HCT116 (cell line): ENCODE results near the gene CHD9NB. TPM values are rescaled to one million over a fixed set of nuclear protein-coding genes. Genes with fewer than 3 reads are reported as not detected.
A peak's percentile ranks its signal among the peaks of the same experiment; 100 is the strongest.

Source experiments
- ATAC-seq: fragments of 200-7000 bp; cut with Tn5 transposase; 2 replicates; pipeline ENCODE4 v1.9.1; 2020; ENCODE audit warnings: mild to moderate bottlenecking, moderate library complexity
- BruUV-seq: library from RNA; stranded (reverse); fragments of 400-500 nt; replicated peaks from 2 replicates; lab custom pipeline; 2021; lab: Mats Ljungman, UMichigan
- CTCF ChIA-PET: fragments of 300-600 bp; sonication (Branson Sonifier 250); formaldehyde crosslinking; loops from one replicate; lab custom pipeline; 2021; ENCODE audit warnings: antibody characterized with exemption; lab: Charles Lee
- POLR2A ChIA-PET: fragments of 300-600, 350-600 bp; sonication (Branson Sonifier 250); formaldehyde crosslinking; loops from one replicate; lab custom pipeline; 2021; ENCODE audit warnings: antibody characterized with exemption; lab: Charles Lee
- RAD21 ChIA-PET, 2 experiments: fragments of 300-600 bp; sonication (Branson Sonifier 250); formaldehyde crosslinking; loops; one replicate each; lab custom pipeline; 2023; ENCODE audit warnings: low total read pairs in 2 of 2; ENCODE audit not compliant: uncharacterized antibody in 2 of 2, unreplicated experiment in 2 of 2, low non-redundant PET in 1 of 2; lab: Charles Lee
- DNase-seq: peaks from one replicate; pipeline ENCODE4 v3.0.0-alpha.2; 2010; ENCODE audit warnings: low read depth, low spot score
- H2AFZ ChIP-seq: fragments of 200-600 bp; shearing (Covaris generic), sonication (generic); 2 replicates; pipeline ENCODE4 v1.6.1; 2017; ENCODE audit warnings: low read depth, mixed run types, mixed read lengths, antibody characterized with exemption, low read length; ENCODE audit not compliant: poor library complexity, severe bottlenecking
- H3K27ac ChIP-seq: 2 replicates; pipeline ENCODE4 v1.5.1; 2012; ENCODE audit warnings: low read depth, low read length
- H3K27me3 ChIP-seq: fragments of 200-600 bp; sonication (generic); 2 replicates; pipeline ENCODE4 v1.6.1; 2016; ENCODE audit warnings: mixed run types, low read length, mixed read lengths; ENCODE audit not compliant: insufficient read depth
- H3K36me3 ChIP-seq, 2 experiments: fragments of 200-500 bp in 1 of 2; fragments of 200-600 bp in 1 of 2; sonication (Bioruptor generic) in 1 of 2; sonication (generic) in 1 of 2; 2 replicates each; pipeline versions ENCODE4 v1.5.1 to v1.6.1; 2014 to 2016; ENCODE audit warnings: low read length in 2 of 2, inconsistent platforms in 1 of 2, mixed read lengths in 1 of 2, mixed run types in 1 of 2; ENCODE audit not compliant: insufficient read depth in 2 of 2, control insufficient read depth in 1 of 2
- H3K4me1 ChIP-seq, 2 experiments: fragments of 200-600 bp in 1 of 2; sonication (generic) in 1 of 2; 2 replicates each; pipeline versions ENCODE4 v1.5.1 to v1.6.1; 2012 to 2017; ENCODE audit warnings: low read length in 2 of 2, inconsistent platforms in 1 of 2, mild to moderate bottlenecking in 1 of 2, mixed read lengths in 1 of 2, mixed run types in 1 of 2, moderate library complexity in 1 of 2; ENCODE audit not compliant: insufficient read depth in 2 of 2, control insufficient read depth in 1 of 2
- H3K4me2 ChIP-seq: fragments of 200-600 bp; sonication (generic); 2 replicates; pipeline ENCODE4 v1.6.1; 2017; ENCODE audit warnings: mixed run types, low read length, mixed read lengths
- H3K4me3 ChIP-seq, 2 experiments: fragments of 200-600 bp in 1 of 2; sonication (generic) in 1 of 2; replicated peaks in 1 of 2; 2 replicates each; pipeline ENCODE4 v1.5.1; 2011 to 2016; ENCODE audit warnings: low read length in 2 of 2, control low read depth in 1 of 2, low read depth in 1 of 2, mild to moderate bottlenecking in 1 of 2, mixed read lengths in 1 of 2, mixed run types in 1 of 2
- H3K79me2 ChIP-seq: fragments of 200-600 bp; sonication (generic); 2 replicates; pipeline ENCODE4 v1.6.1; 2017; ENCODE audit warnings: mild to moderate bottlenecking, mixed run types, low read length, moderate library complexity, mixed read lengths; ENCODE audit not compliant: insufficient read depth
- H3K9ac ChIP-seq: fragments of 200-600 bp; sonication (generic); 2 replicates; pipeline ENCODE4 v1.6.1; 2016; ENCODE audit warnings: low read length, mixed read lengths
- H3K9me2 ChIP-seq: fragments of 200-600 bp; sonication (generic), shearing (Covaris generic); 2 replicates; pipeline ENCODE4 v1.6.1; 2017; ENCODE audit warnings: mixed run types, mild to moderate bottlenecking, moderate library complexity; ENCODE audit not compliant: insufficient read depth
- H3K9me3 ChIP-seq, 2 experiments: fragments of 200-500 bp in 1 of 2; fragments of 200-600 bp in 1 of 2; sonication (Bioruptor generic) in 1 of 2; sonication (generic) in 1 of 2; 2 replicates each; pipeline ENCODE4 v1.6.1; 2014 to 2017; ENCODE audit warnings: low read length in 2 of 2, mixed read lengths in 2 of 2, inconsistent platforms in 1 of 2, low read depth in 1 of 2, mild to moderate bottlenecking in 1 of 2, mixed run types in 1 of 2, moderate library complexity in 1 of 2; ENCODE audit not compliant: control insufficient read depth in 1 of 2, insufficient read depth in 1 of 2
- H4K20me1 ChIP-seq: fragments of 200-600 bp; sonication (generic), shearing (Covaris generic); 2 replicates; pipeline ENCODE4 v1.6.1; 2017; ENCODE audit warnings: mixed run types, mild to moderate bottlenecking, moderate library complexity; ENCODE audit not compliant: insufficient read depth
- CEBPB ChIP-seq: IDR thresholded peaks from 2 replicates; pipeline ENCODE4 v1.6.1; 2012; ENCODE audit warnings: low read depth
- EGR1 ChIP-seq: IDR thresholded peaks from 2 replicates; pipeline ENCODE4 v1.6.1; 2012; ENCODE audit warnings: low read depth
- ELF1 ChIP-seq: IDR thresholded peaks from 2 replicates; pipeline ENCODE4 v1.6.1; 2012; ENCODE audit warnings: low read depth, borderline replicate concordance
- EZH2 ChIP-seq: fragments of 200-600 bp; sonication (generic); IDR thresholded peaks from 2 replicates; pipeline ENCODE4 v1.6.1; 2017; ENCODE audit warnings: antibody characterized with exemption, mixed run types
- POLR2A ChIP-seq: IDR thresholded peaks from 2 replicates; pipeline ENCODE4 v1.7.0; 2011; ENCODE audit warnings: borderline replicate concordance; ENCODE audit not compliant: insufficient read depth, insufficient read length; ENCODE audit errors: extremely low read depth
- POLR2AphosphoS5 ChIP-seq: IDR thresholded peaks from 2 replicates; pipeline ENCODE4 v1.6.1; 2011; ENCODE audit warnings: mild to moderate bottlenecking, low read depth, low read length, moderate library complexity
- RAD21 ChIP-seq: IDR thresholded peaks from 2 replicates; pipeline ENCODE4 v1.6.1; 2012; ENCODE audit warnings: low read depth, mild to moderate bottlenecking
- SP1 ChIP-seq: IDR thresholded peaks from 2 replicates; pipeline ENCODE4 v1.6.1; 2012; ENCODE audit warnings: low read depth
- SRF ChIP-seq: IDR thresholded peaks from 2 replicates; pipeline ENCODE4 v1.6.1; 2012; ENCODE audit warnings: low read depth
- TCF7L2 ChIP-seq: IDR thresholded peaks from 2 replicates; pipeline ENCODE4 v1.7.0; 2011; ENCODE audit warnings: borderline replicate concordance, inconsistent platforms; ENCODE audit not compliant: insufficient read depth, insufficient read length; ENCODE audit errors: extremely low read depth
- YY1 ChIP-seq: IDR thresholded peaks from 2 replicates; pipeline ENCODE4 v1.6.1; 2011; ENCODE audit warnings: low read length, low read depth, moderate library complexity, mild to moderate bottlenecking; ENCODE audit not compliant: insufficient replicate concordance; ENCODE audit errors: extremely low read depth
- ZBTB33 ChIP-seq: IDR thresholded peaks from 2 replicates; pipeline ENCODE4 v1.6.1; 2011; ENCODE audit warnings: mild to moderate bottlenecking, low read length, moderate library complexity; ENCODE audit not compliant: insufficient replicate concordance; ENCODE audit errors: extremely low read depth
- ZNF274 ChIP-seq: fragments of 200-500 bp; sonication (Bioruptor generic); IDR thresholded peaks from 2 replicates; pipeline ENCODE4 v1.6.1; 2014; ENCODE audit warnings: mild to moderate bottlenecking, low read depth, low read length, inconsistent platforms
- intact Hi-C: fragments of 100-400 bp; cut with micrococcal nuclease; formaldehyde crosslinking; loops from 2 replicates; pipeline ENCODE4 v1.10.0; 2022
- total RNA-seq: library from RNA; stranded (reverse); gene quantifications from one replicate; pipeline ENCODE4 v1.2.1, GENCODE V29; 2021; ENCODE audit not compliant: unreplicated experiment
- TF ChIP-seq, protein P1 (sequence below): IDR thresholded peaks from 2 replicates; pipeline ENCODE4 v1.6.1; 2012; ENCODE audit warnings: low read depth

Gene CHD9NB
- total RNA-seq, 1 experiment from 2014 or later, result 1.2 TPM

DNA sequence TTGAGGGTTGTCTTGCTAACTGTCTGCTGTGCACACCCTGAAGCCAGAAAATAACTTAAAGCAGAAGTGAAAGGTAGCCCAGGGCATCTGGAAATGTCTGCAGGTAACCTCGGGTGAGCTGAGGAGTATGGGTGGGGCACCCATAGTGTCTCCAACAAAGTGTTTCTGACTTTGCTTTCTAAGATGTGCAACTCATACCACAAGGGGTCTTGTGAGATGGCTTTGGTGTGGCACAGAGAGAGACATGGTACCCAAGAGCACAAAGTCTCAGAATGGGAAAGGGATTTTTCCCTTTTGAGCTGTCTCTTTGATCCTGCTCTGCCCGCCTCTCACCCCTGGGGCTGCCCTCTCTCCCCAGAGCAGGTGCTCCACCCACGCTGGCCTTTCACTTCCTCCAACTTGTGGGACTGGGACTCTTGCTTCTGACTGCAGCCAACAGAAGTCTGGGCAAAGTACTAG lies 9.0 kb upstream of the CHD9NB start:
- ATAC-seq (peak; percentile 73), DNase-seq (no peak)
- H3K9ac ChIP-seq, result no peak overlapping the region
- no peak overlapping the region for H3K4me3 ChIP-seq
- H3K9me2 ChIP-seq, result no peaks in the 10 kb centered on the region
- H3K9me3 ChIP-seq, result no peaks in the 10 kb centered on the region
- no peaks in the 10 kb centered on the region for H3K27me3 ChIP-seq
- ChIA-PET CTCF (interaction anchor here (1.0 kb wide), 1 partner anchor 222 kb away, joined by 3 read pairs; no protein-coding TSS in a partner anchor), RAD21 (no interaction called here), POLR2A (no interaction called here)
- peaks cover 90% of the 10 kb centered on the region for H3K79me2 ChIP-seq
- 0 out of 2 replicates have a peak, but pooled peaks cover 4% of the 10 kb centered on the region for H4K20me1 ChIP-seq
- H3K4me1 ChIP-seq, result peaks cover 12 to 20% of the 10 kb centered on the region in 2 experiments
- H3K36me3 ChIP-seq, result no peaks in the 10 kb centered on the region
- no TSS peak for BruUV-seq
- TF ChIP-seq EGR1 (peak; percentile 80), TCF7L2 (peak; percentile 67), SP1 (no peak)
- H2AFZ ChIP-seq, result no peak overlapping the region
- intact Hi-C loops, result no loop called here
- peak overlapping the region; percentile 52 for H3K4me2 ChIP-seq
- no peak overlapping the region for H3K27ac ChIP-seq

GRCh38 chr16:53061256-53061655 lies 8.6 kb upstream of the CHD9NB start:
- peaks cover 15 to 24% of the 10 kb centered on the region in 2 experiments for H3K4me1 ChIP-seq
- POLR2A ChIA-PET, result no interaction called here
- no peak for TF ChIP-seq YY1
- TF ChIP-seq TCF7L2, result no peak
- TF ChIP-seq SP1, result no peak
- no peak for TF ChIP-seq EZH2
- TF ChIP-seq RAD21, result no peak
- TF ChIP-seq, protein P1, sequence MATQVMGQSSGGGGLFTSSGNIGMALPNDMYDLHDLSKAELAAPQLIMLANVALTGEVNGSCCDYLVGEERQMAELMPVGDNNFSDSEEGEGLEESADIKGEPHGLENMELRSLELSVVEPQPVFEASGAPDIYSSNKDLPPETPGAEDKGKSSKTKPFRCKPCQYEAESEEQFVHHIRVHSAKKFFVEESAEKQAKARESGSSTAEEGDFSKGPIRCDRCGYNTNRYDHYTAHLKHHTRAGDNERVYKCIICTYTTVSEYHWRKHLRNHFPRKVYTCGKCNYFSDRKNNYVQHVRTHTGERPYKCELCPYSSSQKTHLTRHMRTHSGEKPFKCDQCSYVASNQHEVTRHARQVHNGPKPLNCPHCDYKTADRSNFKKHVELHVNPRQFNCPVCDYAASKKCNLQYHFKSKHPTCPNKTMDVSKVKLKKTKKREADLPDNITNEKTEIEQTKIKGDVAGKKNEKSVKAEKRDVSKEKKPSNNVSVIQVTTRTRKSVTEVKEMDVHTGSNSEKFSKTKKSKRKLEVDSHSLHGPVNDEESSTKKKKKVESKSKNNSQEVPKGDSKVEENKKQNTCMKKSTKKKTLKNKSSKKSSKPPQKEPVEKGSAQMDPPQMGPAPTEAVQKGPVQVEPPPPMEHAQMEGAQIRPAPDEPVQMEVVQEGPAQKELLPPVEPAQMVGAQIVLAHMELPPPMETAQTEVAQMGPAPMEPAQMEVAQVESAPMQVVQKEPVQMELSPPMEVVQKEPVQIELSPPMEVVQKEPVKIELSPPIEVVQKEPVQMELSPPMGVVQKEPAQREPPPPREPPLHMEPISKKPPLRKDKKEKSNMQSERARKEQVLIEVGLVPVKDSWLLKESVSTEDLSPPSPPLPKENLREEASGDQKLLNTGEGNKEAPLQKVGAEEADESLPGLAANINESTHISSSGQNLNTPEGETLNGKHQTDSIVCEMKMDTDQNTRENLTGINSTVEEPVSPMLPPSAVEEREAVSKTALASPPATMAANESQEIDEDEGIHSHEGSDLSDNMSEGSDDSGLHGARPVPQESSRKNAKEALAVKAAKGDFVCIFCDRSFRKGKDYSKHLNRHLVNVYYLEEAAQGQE, result no peak
- TF ChIP-seq EGR1, result no peak
- TF ChIP-seq ELF1, result no peak
- no peak for TF ChIP-seq CEBPB
- no peak for TF ChIP-seq ZBTB33
- TF ChIP-seq ZNF274, result no peak
- no peak for TF ChIP-seq SRF
- no peak for TF ChIP-seq POLR2A
- no peak for TF ChIP-seq POLR2AphosphoS5

More at GRCh38 chr16:53061256-53061655, 8.6 kb upstream of the CHD9NB start:
- Histone ChIP-seq H3K9me3 (no peaks in the 10 kb centered on the region), H3K4me3 (no peak overlapping the region), H3K9me2 (no peaks in the 10 kb centered on the region), H3K36me3 (no peaks in the 10 kb centered on the region), H3K9ac (no peak overlapping the region), H2AFZ (no peak overlapping the region), H3K27me3 (no peaks in the 10 kb centered on the region), H4K20me1 (0 out of 2 replicates have a peak, but pooled peaks cover 4% of the 10 kb centered on the region), H3K4me2 (peak overlapping the region; percentile 52), H3K79me2 (peaks cover 90% of the 10 kb centered on the region), H3K27ac (no peak overlapping the region)
- no TSS peak for BruUV-seq
- DNase-seq (no peak), ATAC-seq (no peak)
- intact Hi-C loops, result no loop called here
- ChIA-PET RAD21 (no interaction called here), CTCF (interaction anchor here (1.0 to 1.1 kb wide), 2 partner anchors 222 kb away, joined by 3 read pairs; no protein-coding TSS in a partner anchor)
